ENCODE data around the gene FSTL4.

FSTL4 gene

GRCh38 chr5:133612249-133612860 is at the start of gene FSTL4:
FSTL4 (minus strand) TSS chr5:133612541.
- no peak for DNase-seq (ENCODE audit: low read depth in 2 of 2)

GRCh38 chr5:133661389-133661788 is 49.0 kb upstream of the FSTL4 start:
- no peak for DNase-seq (ENCODE audit: low read depth in 2 of 2)

GRCh38 chr5:133658327-133658726 is 46.0 kb upstream of the FSTL4 start:
- no peak for DNase-seq (ENCODE audit: low read depth in 2 of 2)

- no peak for DNase-seq (ENCODE audit: low read depth in 2 of 2)
Measured at GRCh38 chr5:133657036-133657435, 44.7 kb upstream of the FSTL4 start.

- no peak for DNase-seq (ENCODE audit: low read depth in 2 of 2)
Measured at GRCh38 chr5:133655966-133656365, 43.6 kb upstream of the FSTL4 start.

GRCh38 chr5:133653760-133654049 is 41.4 kb upstream of the FSTL4 start:
- DNase-seq (ENCODE audit: low read depth in 2 of 2) = no peak

- DNase-seq (ENCODE audit: low read depth in 2 of 2) = no peak
Measured at GRCh38 chr5:133652951-133653759, 40.8 kb upstream of the FSTL4 start.

- DNase-seq (ENCODE audit: low read depth in 2 of 2) = no peak
Measured at GRCh38 chr5:133644000-133644865, 31.9 kb upstream of the FSTL4 start.

- DNase-seq (ENCODE audit: low read depth in 2 of 2) = no peak
Measured at GRCh38 chr5:133643365-133643764, 31.0 kb upstream of the FSTL4 start.

- no peak for DNase-seq (ENCODE audit: low read depth in 2 of 2)
Measured at GRCh38 chr5:133642153-133642722, 29.9 kb upstream of the FSTL4 start.

- DNase-seq (ENCODE audit: low read depth in 2 of 2) = no peak
Measured at GRCh38 chr5:133641683-133642082, 29.3 kb upstream of the FSTL4 start.

- DNase-seq (ENCODE audit: low read depth in 2 of 2) = no peak
Measured at GRCh38 chr5:133639850-133640528, 27.6 kb upstream of the FSTL4 start.

- no peak for DNase-seq (ENCODE audit: low read depth in 2 of 2)
Measured at GRCh38 chr5:133638436-133638835, 26.1 kb upstream of the FSTL4 start.

GRCh38 chr5:133637206-133637605 is 24.9 kb upstream of the FSTL4 start:
- DNase-seq (ENCODE audit: low read depth in 2 of 2) = no peak

GRCh38 chr5:133635051-133635450 is 22.7 kb upstream of the FSTL4 start:
- DNase-seq (ENCODE audit: low read depth in 2 of 2) = no peak

- no peak for DNase-seq (ENCODE audit: low read depth in 2 of 2)
Measured at GRCh38 chr5:133627180-133627579, 14.8 kb upstream of the FSTL4 start.

GRCh38 chr5:133624316-133624715 is 12.0 kb upstream of the FSTL4 start:
- DNase-seq (ENCODE audit: low read depth in 2 of 2) = no peak

- no peak for DNase-seq (ENCODE audit: low read depth in 2 of 2)
Measured at GRCh38 chr5:133618141-133618540, 5.8 kb upstream of the FSTL4 start.

- DNase-seq (ENCODE audit: low read depth in 2 of 2) = no peak
Measured at GRCh38 chr5:133613743-133614142, 1.4 kb upstream of the FSTL4 start.

- no peak for DNase-seq (ENCODE audit: low read depth in 2 of 2)
Measured at GRCh38 chr5:133613184-133613583, 843 bp upstream of the FSTL4 start.

- no peak for DNase-seq (ENCODE audit: low read depth in 2 of 2)
Measured at GRCh38 chr5:133611357-133612248, 738 bp downstream of the FSTL4 start.
